ENCODE results near the gene CDC40. TPM values are rescaled to one million over a fixed set of nuclear protein-coding genes. Genes with fewer than 3 reads are reported as not detected.

Gene CDC40
- total and polyA plus RNA-seq, 10 of the 15 experiments (the other 5 are each of a cell fraction or from before 2014, with no cell fraction given) = 20.1 to 35.5 (median 26.1) TPM

GRCh38 chr6:110277100-110277665, 97.0 kb downstream of the CDC40 start (continued):
- TF ChIP-seq, protein P1, sequence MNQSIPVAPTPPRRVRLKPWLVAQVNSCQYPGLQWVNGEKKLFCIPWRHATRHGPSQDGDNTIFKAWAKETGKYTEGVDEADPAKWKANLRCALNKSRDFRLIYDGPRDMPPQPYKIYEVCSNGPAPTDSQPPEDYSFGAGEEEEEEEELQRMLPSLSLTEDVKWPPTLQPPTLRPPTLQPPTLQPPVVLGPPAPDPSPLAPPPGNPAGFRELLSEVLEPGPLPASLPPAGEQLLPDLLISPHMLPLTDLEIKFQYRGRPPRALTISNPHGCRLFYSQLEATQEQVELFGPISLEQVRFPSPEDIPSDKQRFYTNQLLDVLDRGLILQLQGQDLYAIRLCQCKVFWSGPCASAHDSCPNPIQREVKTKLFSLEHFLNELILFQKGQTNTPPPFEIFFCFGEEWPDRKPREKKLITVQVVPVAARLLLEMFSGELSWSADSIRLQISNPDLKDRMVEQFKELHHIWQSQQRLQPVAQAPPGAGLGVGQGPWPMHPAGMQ (IDR thresholded peaks at IDR 0.05; ENCODE audit: borderline replicate concordance) = no peak
- no peak for TF ChIP-seq DPF2 (IDR thresholded peaks at IDR 0.05)

Other genes with a start within 250 kb of the CDC40 start
- not detected in 2 replicates for gene GPR6, start 202.1 kb upstream of the CDC40 start, total RNA-seq (2014; rRNA removed)
- gene GPR6, start 202.1 kb upstream of the CDC40 start, total RNA-seq (2014; rRNA removed; fragmentation: Illumina TruSeq; extraction: Trizol) = not detected in 2 replicates
- gene GPR6, start 202.1 kb upstream of the CDC40 start, total RNA-seq (2021) = not detected in 2 replicates
- not detected in 2 replicates for gene GPR6, start 202.1 kb upstream of the CDC40 start, polyA plus RNA-seq (2011; rRNA removed)
- gene GPR6, start 202.1 kb upstream of the CDC40 start, polyA plus RNA-seq (2014; fragmentation: Illumina TruSeq; extraction: Trizol) = not detected in 2 replicates
- not detected for gene GPR6, start 202.1 kb upstream of the CDC40 start, polyA plus RNA-seq (2014; fragmentation: Nextera tagmentation; extraction: Ambion mirVana)
- gene GPR6, start 202.1 kb upstream of the CDC40 start, polyA plus RNA-seq (2014; rRNA removed) = not detected in 2 replicates
- not detected for gene GPR6, start 202.1 kb upstream of the CDC40 start, polyA plus RNA-seq (2016; fragmentation: Nextera tagmentation; extraction: Ambion mirVana)
- gene WASF1, start 757 bp upstream of the CDC40 start, total RNA-seq (2014; rRNA removed) = 1.7 and 2.1 TPM in 2 replicates
- 4.1 TPM in 2 replicates for gene WASF1, start 757 bp upstream of the CDC40 start, total RNA-seq (2014; rRNA removed; fragmentation: Illumina TruSeq; extraction: Trizol)
- 5.5 and 7.7 TPM in 2 replicates for gene WASF1, start 757 bp upstream of the CDC40 start, total RNA-seq (2021)
- 1.3 and 1.5 TPM in 2 replicates for gene WASF1, start 757 bp upstream of the CDC40 start, polyA plus RNA-seq (2011; rRNA removed)
- 10.2 and 11.8 TPM in 2 replicates for gene WASF1, start 757 bp upstream of the CDC40 start, polyA plus RNA-seq (2014; fragmentation: Illumina TruSeq; extraction: Trizol)
- gene WASF1, start 757 bp upstream of the CDC40 start, polyA plus RNA-seq (2014; fragmentation: Nextera tagmentation; extraction: Ambion mirVana) = 1 to 10 TPM; 1.7 to 3.5 TPM
- gene WASF1, start 757 bp upstream of the CDC40 start, polyA plus RNA-seq (2014; rRNA removed) = 5.0 TPM in 2 replicates
- 1 to 10 TPM; 8.7 to 9.7 TPM for gene WASF1, start 757 bp upstream of the CDC40 start, polyA plus RNA-seq (2016; fragmentation: Nextera tagmentation; extraction: Ambion mirVana)
- gene METTL24, start 177.9 kb downstream of the CDC40 start, total RNA-seq (2014; rRNA removed) = not detected in 2 replicates
- not detected in 2 replicates for gene METTL24, start 177.9 kb downstream of the CDC40 start, total RNA-seq (2014; rRNA removed; fragmentation: Illumina TruSeq; extraction: Trizol)
- not detected in 2 replicates for gene METTL24, start 177.9 kb downstream of the CDC40 start, total RNA-seq (2021)
- 0.17 and 0.20 TPM in 2 replicates for gene METTL24, start 177.9 kb downstream of the CDC40 start, polyA plus RNA-seq (2011; rRNA removed)
- not detected in 2 replicates for gene METTL24, start 177.9 kb downstream of the CDC40 start, polyA plus RNA-seq (2014; fragmentation: Illumina TruSeq; extraction: Trizol)
- not detected for gene METTL24, start 177.9 kb downstream of the CDC40 start, polyA plus RNA-seq (2014; fragmentation: Nextera tagmentation; extraction: Ambion mirVana)
- gene METTL24, start 177.9 kb downstream of the CDC40 start, polyA plus RNA-seq (2014; rRNA removed) = not detected in 2 replicates
- gene METTL24, start 177.9 kb downstream of the CDC40 start, polyA plus RNA-seq (2016; fragmentation: Nextera tagmentation; extraction: Ambion mirVana) = not detected
- gene DDO, start 235.1 kb downstream of the CDC40 start, total RNA-seq (2014; rRNA removed) = not detected in 2 replicates
- not detected in 2 replicates for gene DDO, start 235.1 kb downstream of the CDC40 start, total RNA-seq (2014; rRNA removed; fragmentation: Illumina TruSeq; extraction: Trizol)
- gene DDO, start 235.1 kb downstream of the CDC40 start, total RNA-seq (2021) = 0.13 TPM in 1 of 2 replicates, not detected in the other
- gene DDO, start 235.1 kb downstream of the CDC40 start, polyA plus RNA-seq (2011; rRNA removed) = 0.14 and 0.24 TPM in 2 replicates
- gene DDO, start 235.1 kb downstream of the CDC40 start, polyA plus RNA-seq (2014; fragmentation: Illumina TruSeq; extraction: Trizol) = 0.04 TPM in 1 of 2 replicates, not detected in the other
- not detected for gene DDO, start 235.1 kb downstream of the CDC40 start, polyA plus RNA-seq (2014; fragmentation: Nextera tagmentation; extraction: Ambion mirVana)
- gene DDO, start 235.1 kb downstream of the CDC40 start, polyA plus RNA-seq (2014; rRNA removed) = 0.05 TPM in 1 of 2 replicates, not detected in the other
- not detected for gene DDO, start 235.1 kb downstream of the CDC40 start, polyA plus RNA-seq (2016; fragmentation: Nextera tagmentation; extraction: Ambion mirVana)